Activated effector memory CD4-positive, alpha-beta T cell treated with Interleukin-2 at 50 U/mL for 16 hours (primary cell): ENCODE measurements around the gene SIK1.

Experiments used
- DNase-seq: peaks from one replicate; pipeline ENCODE4 v3.0.0-alpha.2; 2020

The SIK1 gene

DNA sequence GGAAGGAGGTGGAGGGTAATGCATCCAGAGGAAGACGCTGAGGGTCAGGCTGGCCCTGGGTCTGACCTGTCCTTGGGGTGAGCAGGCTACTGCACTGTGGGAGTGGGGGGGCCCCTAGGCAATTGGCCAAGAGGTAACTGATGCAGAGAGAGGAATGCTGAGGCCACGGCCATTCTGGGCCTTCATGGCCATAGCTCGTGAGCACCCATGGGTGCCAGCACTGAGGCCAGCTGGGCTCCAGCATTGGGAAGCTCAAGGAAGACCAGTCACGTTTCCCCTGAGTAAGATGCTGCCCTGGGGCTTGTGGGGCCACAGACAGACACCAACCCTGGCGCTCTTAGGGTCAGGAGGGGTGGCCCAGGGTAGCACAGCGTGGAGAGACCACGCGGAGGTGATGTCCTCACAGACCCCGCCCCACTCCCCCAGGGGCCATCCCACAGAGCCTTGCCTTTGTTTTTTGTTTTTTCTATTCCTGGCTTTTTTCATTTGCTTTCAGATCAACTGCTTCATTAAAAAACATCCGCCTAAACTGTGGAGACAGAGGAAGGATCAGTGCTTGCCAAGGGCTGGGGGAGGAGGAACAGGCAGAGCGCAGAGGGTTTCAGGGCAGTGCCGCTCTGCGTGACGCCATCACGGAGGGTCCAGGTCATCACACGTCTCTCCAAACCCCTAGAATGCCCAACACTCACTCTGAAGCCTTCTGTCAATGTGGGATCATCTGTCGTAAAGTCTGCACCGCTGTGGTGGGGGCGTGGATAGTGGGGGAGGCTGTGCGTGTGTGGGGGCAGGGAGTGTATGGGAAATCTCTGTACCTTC, 61.1 kb downstream of the SIK1 start:
- DNase-seq = no peak

- no peak for DNase-seq
These were observed 62.0 kb downstream of the SIK1 start for GRCh38 chr21:43364851-43365424.
